ENCODE data around the gene NLGN4X.

DNA sequence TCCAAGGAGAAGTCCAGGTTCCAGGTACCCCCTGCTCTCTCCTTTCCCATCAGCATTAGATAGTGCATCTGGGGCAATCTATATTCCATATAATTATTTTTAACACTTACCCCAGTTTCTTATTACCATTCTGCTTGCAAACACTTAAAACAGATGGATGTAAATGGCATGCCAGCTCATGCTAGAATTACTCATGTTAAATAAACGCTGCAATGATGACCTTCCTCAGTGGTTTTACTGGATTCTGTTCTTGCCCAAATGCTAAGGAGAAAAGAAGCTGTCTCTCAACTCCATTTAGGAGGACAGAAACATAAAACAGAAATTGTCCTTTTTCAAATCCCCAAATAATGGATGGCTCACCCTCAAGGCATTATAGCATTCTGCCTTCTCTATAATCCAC, 161.1 kb downstream of the NLGN4X start:
- TF ChIP-seq RAD21 (conservative IDR thresholded peaks at IDR 0.05 in 1 of 2, IDR thresholded peaks at IDR 0.05 in 1 of 2) (no peak), POLR2A (IDR thresholded peaks at IDR 0.05; ENCODE audit: low read length) (no peak)
- TF ChIP-seq, protein P1, sequence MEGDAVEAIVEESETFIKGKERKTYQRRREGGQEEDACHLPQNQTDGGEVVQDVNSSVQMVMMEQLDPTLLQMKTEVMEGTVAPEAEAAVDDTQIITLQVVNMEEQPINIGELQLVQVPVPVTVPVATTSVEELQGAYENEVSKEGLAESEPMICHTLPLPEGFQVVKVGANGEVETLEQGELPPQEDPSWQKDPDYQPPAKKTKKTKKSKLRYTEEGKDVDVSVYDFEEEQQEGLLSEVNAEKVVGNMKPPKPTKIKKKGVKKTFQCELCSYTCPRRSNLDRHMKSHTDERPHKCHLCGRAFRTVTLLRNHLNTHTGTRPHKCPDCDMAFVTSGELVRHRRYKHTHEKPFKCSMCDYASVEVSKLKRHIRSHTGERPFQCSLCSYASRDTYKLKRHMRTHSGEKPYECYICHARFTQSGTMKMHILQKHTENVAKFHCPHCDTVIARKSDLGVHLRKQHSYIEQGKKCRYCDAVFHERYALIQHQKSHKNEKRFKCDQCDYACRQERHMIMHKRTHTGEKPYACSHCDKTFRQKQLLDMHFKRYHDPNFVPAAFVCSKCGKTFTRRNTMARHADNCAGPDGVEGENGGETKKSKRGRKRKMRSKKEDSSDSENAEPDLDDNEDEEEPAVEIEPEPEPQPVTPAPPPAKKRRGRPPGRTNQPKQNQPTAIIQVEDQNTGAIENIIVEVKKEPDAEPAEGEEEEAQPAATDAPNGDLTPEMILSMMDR (IDR thresholded peaks at IDR 0.05): no peak
